HAP-1 (cell line): ENCODE results near the gene SHISA4.
A peak's percentile ranks its signal among the peaks of the same experiment; 100 is the strongest.
"Not testable (repeated sequence)": the region's sequence is repeated elsewhere in the genome, so short reads cannot be mapped to it uniquely, and the experiment has no call there.

Experiments used
- DNase-seq, 2 experiments: peaks; one replicate each; pipeline ENCODE4 v3.0.0-alpha.2; 2016 to 2020; ENCODE audit warnings: low spot score in 2 of 2
- H3K27me3 ChIP-seq: fragments of 250-450 bp; sonication (Bioruptor Pico); 2 replicates; pipeline ENCODE4 v1.5.1; 2020; ENCODE audit warnings: low read depth, mild to moderate bottlenecking, moderate library complexity
- H3K36me3 ChIP-seq: fragments of 250-450 bp; sonication (Bioruptor Pico); replicated peaks from 2 replicates; pipeline ENCODE4 v1.5.1; 2020; ENCODE audit warnings: mild to moderate bottlenecking
- H3K4me1 ChIP-seq: fragments of 250-450 bp; sonication (Bioruptor Pico); 2 replicates; pipeline ENCODE4 v1.5.1; 2020; ENCODE audit warnings: mild to moderate bottlenecking
- H3K4me3 ChIP-seq: fragments of 250-450 bp; sonication (Bioruptor Pico); 2 replicates; pipeline ENCODE4 v1.5.1; 2020; ENCODE audit warnings: mild to moderate bottlenecking, moderate library complexity
- H3K9me3 ChIP-seq: fragments of 250-450 bp; sonication (Bioruptor Pico); 2 replicates; pipeline ENCODE4 v1.5.1; 2020; ENCODE audit warnings: mild to moderate bottlenecking, moderate library complexity
- in situ Hi-C: fragments of 300-500 bp; cut with MboI; formaldehyde crosslinking; loops from 3 replicates; pipeline ENCODE4 v1.14.3; 2020; ENCODE audit warnings: low sequenced_read_pairs, inconsistent platforms, mixed read lengths

Gene SHISA4

GRCh38 chr1:201888282-201889089 is at the start of gene SHISA4:
SHISA4 (plus strand) TSS chr1:201888898; CDS start chr1:201888995, 97 bp downstream.
- Histone ChIP-seq H3K36me3 (no peaks in the 10 kb centered on the region), H3K4me1 (no peaks in the 10 kb centered on the region), H3K4me3 (peak within 1 kb of the TSS; percentile 11; the same call in 1 of the 2 replicates), H3K27me3 (peaks cover 12% of the 10 kb centered on the region; the same call in 1 of the 2 replicates), H3K9me3 (no peaks in the 10 kb centered on the region)
- peak in 1 of 2 experiments; percentile 29 for DNase-seq
- in situ Hi-C loops, result no loop called here

- DNase-seq, H3K9me3 ChIP-seq, H3K4me1 ChIP-seq, H3K4me3 ChIP-seq, H3K27me3 ChIP-seq, in situ Hi-C loops: not testable (repeated sequence)
- peaks cover 14% of the 10 kb centered on the region for H3K36me3 ChIP-seq
Observed at GRCh38 chr1:201839089-201839488, 49.6 kb upstream of the SHISA4 start.

GRCh38 chr1:201840055-201840454 is 48.6 kb upstream of the SHISA4 start:
- peaks cover 13% of the 10 kb centered on the region for H3K36me3 ChIP-seq
- no peaks in the 10 kb centered on the region for H3K9me3 ChIP-seq
- no peaks in the 10 kb centered on the region for H3K27me3 ChIP-seq
- H3K4me1 ChIP-seq, result peaks cover 8% of the 10 kb centered on the region
- in situ Hi-C loops, result no loop called here
- no peak overlapping the region for H3K4me3 ChIP-seq
- DNase-seq, result no peak

- in situ Hi-C loops, result no loop called here
- DNase-seq, result no peak
- peaks cover 8% of the 10 kb centered on the region for H3K4me1 ChIP-seq
- H3K27me3 ChIP-seq, result no peaks in the 10 kb centered on the region
- peaks cover 9% of the 10 kb centered on the region for H3K36me3 ChIP-seq
- no peak overlapping the region for H3K4me3 ChIP-seq
- H3K9me3 ChIP-seq, result no peaks in the 10 kb centered on the region
Observed at GRCh38 chr1:201840490-201840889, 48.2 kb upstream of the SHISA4 start.

GRCh38 chr1:201841265-201841912 is 47.3 kb upstream of the SHISA4 start:
- DNase-seq, result no peak
- no peaks in the 10 kb centered on the region for H3K27me3 ChIP-seq
- in situ Hi-C loops, result no loop called here
- H3K9me3 ChIP-seq, result no peaks in the 10 kb centered on the region
- peaks cover 8% of the 10 kb centered on the region for H3K4me1 ChIP-seq
- H3K4me3 ChIP-seq, result no peak overlapping the region
- peaks cover 7% of the 10 kb centered on the region; the same call in 1 of the 2 replicates for H3K36me3 ChIP-seq

- H3K9me3 ChIP-seq, result no peaks in the 10 kb centered on the region
- in situ Hi-C loops, result no loop called here
- no peaks in the 10 kb centered on the region for H3K27me3 ChIP-seq
- H3K36me3 ChIP-seq, result peaks cover 11% of the 10 kb centered on the region
- peaks cover 8% of the 10 kb centered on the region for H3K4me1 ChIP-seq
- H3K4me3 ChIP-seq, result no peak overlapping the region
- DNase-seq, result no peak
Observed at GRCh38 chr1:201842472-201843027, 46.1 kb upstream of the SHISA4 start.

- Histone ChIP-seq H3K4me3 (no peak overlapping the region), H3K36me3 (peaks cover 33% of the 10 kb centered on the region), H3K27me3 (no peaks in the 10 kb centered on the region), H3K9me3 (no peaks in the 10 kb centered on the region), H3K4me1 (peaks cover 8% of the 10 kb centered on the region)
- DNase-seq, result no peak
- in situ Hi-C loops, result no loop called here
Observed at GRCh38 chr1:201845331-201846083, 43.2 kb upstream of the SHISA4 start.

- Histone ChIP-seq H3K9me3 (no peaks in the 10 kb centered on the region), H3K4me3 (no peak overlapping the region), H3K36me3 (peaks cover 48% of the 10 kb centered on the region), H3K27me3 (no peaks in the 10 kb centered on the region), H3K4me1 (peaks cover 6% of the 10 kb centered on the region)
- no peak for DNase-seq
- in situ Hi-C loops, result no loop called here
Observed at GRCh38 chr1:201847150-201847549, 41.5 kb upstream of the SHISA4 start.

GRCh38 chr1:201848230-201848629 is 40.5 kb upstream of the SHISA4 start:
- no peaks in the 10 kb centered on the region for H3K4me1 ChIP-seq
- H3K27me3 ChIP-seq, result no peaks in the 10 kb centered on the region
- peaks cover 55% of the 10 kb centered on the region for H3K36me3 ChIP-seq
- no peak overlapping the region for H3K4me3 ChIP-seq
- H3K9me3 ChIP-seq, result no peaks in the 10 kb centered on the region
- in situ Hi-C loops, result no loop called here
- DNase-seq, result no peak

- in situ Hi-C loops, result no loop called here
- Histone ChIP-seq H3K4me1 (no peaks in the 10 kb centered on the region), H3K9me3 (no peaks in the 10 kb centered on the region), H3K4me3 (no peak overlapping the region), H3K27me3 (no peaks in the 10 kb centered on the region), H3K36me3 (peaks cover 68% of the 10 kb centered on the region)
- no peak for DNase-seq
Observed at GRCh38 chr1:201849372-201850052, 39.2 kb upstream of the SHISA4 start.

- H3K9me3 ChIP-seq, result no peaks in the 10 kb centered on the region
- H3K36me3 ChIP-seq, result peaks cover 73% of the 10 kb centered on the region
- no peaks in the 10 kb centered on the region for H3K4me1 ChIP-seq
- DNase-seq, result no peak
- H3K4me3 ChIP-seq, result no peak overlapping the region
- no peaks in the 10 kb centered on the region for H3K27me3 ChIP-seq
- in situ Hi-C loops, result no loop called here
Observed at GRCh38 chr1:201850053-201850397, 38.7 kb upstream of the SHISA4 start.

GRCh38 chr1:201851949-201852348 is 36.7 kb upstream of the SHISA4 start:
- no peaks in the 10 kb centered on the region for H3K4me1 ChIP-seq
- no peaks in the 10 kb centered on the region for H3K27me3 ChIP-seq
- in situ Hi-C loops, result no loop called here
- H3K36me3 ChIP-seq, result peaks cover 92% of the 10 kb centered on the region
- no peak for DNase-seq
- H3K9me3 ChIP-seq, result no peaks in the 10 kb centered on the region
- H3K4me3 ChIP-seq, result no peak overlapping the region

- in situ Hi-C loops, DNase-seq, H3K9me3 ChIP-seq, H3K27me3 ChIP-seq, H3K4me1 ChIP-seq, H3K4me3 ChIP-seq: not testable (repeated sequence)
- peaks cover 90% of the 10 kb centered on the region for H3K36me3 ChIP-seq
Observed at GRCh38 chr1:201856722-201857121, 32.0 kb upstream of the SHISA4 start.
